ENCODE measurements around the gene CHRM2.
A peak's percentile ranks its signal among the peaks of the same experiment; 100 is the strongest.

Gene CHRM2

GRCh38 chr7:137000621-137001020 is 132.2 kb downstream of the CHRM2 start:
- TF ChIP-seq, protein P1, sequence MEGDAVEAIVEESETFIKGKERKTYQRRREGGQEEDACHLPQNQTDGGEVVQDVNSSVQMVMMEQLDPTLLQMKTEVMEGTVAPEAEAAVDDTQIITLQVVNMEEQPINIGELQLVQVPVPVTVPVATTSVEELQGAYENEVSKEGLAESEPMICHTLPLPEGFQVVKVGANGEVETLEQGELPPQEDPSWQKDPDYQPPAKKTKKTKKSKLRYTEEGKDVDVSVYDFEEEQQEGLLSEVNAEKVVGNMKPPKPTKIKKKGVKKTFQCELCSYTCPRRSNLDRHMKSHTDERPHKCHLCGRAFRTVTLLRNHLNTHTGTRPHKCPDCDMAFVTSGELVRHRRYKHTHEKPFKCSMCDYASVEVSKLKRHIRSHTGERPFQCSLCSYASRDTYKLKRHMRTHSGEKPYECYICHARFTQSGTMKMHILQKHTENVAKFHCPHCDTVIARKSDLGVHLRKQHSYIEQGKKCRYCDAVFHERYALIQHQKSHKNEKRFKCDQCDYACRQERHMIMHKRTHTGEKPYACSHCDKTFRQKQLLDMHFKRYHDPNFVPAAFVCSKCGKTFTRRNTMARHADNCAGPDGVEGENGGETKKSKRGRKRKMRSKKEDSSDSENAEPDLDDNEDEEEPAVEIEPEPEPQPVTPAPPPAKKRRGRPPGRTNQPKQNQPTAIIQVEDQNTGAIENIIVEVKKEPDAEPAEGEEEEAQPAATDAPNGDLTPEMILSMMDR (conservative IDR thresholded peaks at IDR 0.05; ENCODE audit: low read depth, low read length): no peak
- DNase-seq (ENCODE audit: low read depth): no peak
- H3K4me3 ChIP-seq (ENCODE audit: low read depth, low read length): no peak overlapping the region

DNA sequence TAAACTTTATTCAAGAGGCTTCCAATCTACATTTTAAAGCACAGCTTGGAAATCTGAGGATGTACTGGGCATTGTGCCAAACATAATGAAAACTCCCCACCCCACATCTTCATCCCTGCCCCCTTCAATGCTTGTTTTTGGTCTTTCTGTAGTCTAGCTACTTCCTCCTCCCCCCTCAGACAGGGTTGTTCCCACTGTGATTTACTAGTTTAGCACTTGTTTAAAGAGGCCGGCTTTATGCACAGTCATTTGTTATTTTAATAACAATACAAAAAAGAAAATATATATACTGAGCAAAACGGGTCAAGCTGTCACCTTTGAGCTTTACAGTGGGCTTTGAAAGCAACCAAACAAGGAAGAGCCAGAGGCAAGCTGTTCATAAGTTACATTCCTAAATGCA is 132.6 kb downstream of the CHRM2 start:
- TF ChIP-seq, protein P1 (conservative IDR thresholded peaks at IDR 0.05; ENCODE audit: low read depth, low read length): no peak
- peak; percentile 58 for DNase-seq (ENCODE audit: low read depth)
- H3K4me3 ChIP-seq (ENCODE audit: low read depth, low read length): no peak overlapping the region

- TF ChIP-seq, protein P1 (conservative IDR thresholded peaks at IDR 0.05; ENCODE audit: low read depth, low read length): no peak
- no peak for DNase-seq (ENCODE audit: low read depth)
- H3K4me3 ChIP-seq (ENCODE audit: low read depth, low read length): no peak overlapping the region
Observed at GRCh38 chr7:137001478-137001877, 133.0 kb downstream of the CHRM2 start.

GRCh38 chr7:137003086-137003485 is 134.6 kb downstream of the CHRM2 start:
- H3K4me3 ChIP-seq (ENCODE audit: low read depth, low read length): no peak overlapping the region
- TF ChIP-seq, protein P1 (conservative IDR thresholded peaks at IDR 0.05; ENCODE audit: low read depth, low read length): no peak
- peak; percentile 48 for DNase-seq (ENCODE audit: low read depth)

GRCh38 chr7:137003566-137003965 is 135.1 kb downstream of the CHRM2 start:
- TF ChIP-seq, protein P1 (conservative IDR thresholded peaks at IDR 0.05; ENCODE audit: low read depth, low read length): no peak
- no peak overlapping the region for H3K4me3 ChIP-seq (ENCODE audit: low read depth, low read length)
- DNase-seq (ENCODE audit: low read depth): no peak

DNA sequence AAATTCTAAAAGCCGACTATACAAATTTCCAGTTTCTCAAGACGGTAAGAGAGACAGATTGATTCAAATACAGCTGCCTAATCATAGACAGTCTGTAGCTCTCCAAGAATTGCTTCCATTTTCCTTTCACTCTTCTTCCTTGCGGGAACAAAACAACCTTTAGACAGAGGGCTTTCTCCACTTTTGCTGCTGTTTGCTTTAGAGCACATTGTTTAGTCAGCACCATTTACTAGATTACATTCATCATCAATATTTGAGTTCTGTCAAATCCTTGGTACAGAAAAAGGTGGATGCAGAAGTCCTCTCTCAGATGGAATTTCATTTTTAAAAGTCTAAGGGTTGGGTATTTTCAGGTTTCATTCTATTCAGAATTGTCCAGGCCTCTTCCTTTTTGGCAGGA is 137.4 kb downstream of the CHRM2 start:
- no peak overlapping the region for H3K4me3 ChIP-seq (ENCODE audit: low read depth, low read length)
- TF ChIP-seq, protein P1 (conservative IDR thresholded peaks at IDR 0.05; ENCODE audit: low read depth, low read length): no peak
- DNase-seq (ENCODE audit: low read depth): no peak

GRCh38 chr7:137006293-137006692 is 137.8 kb downstream of the CHRM2 start:
- TF ChIP-seq, protein P1 (conservative IDR thresholded peaks at IDR 0.05; ENCODE audit: low read depth, low read length): no peak
- DNase-seq (ENCODE audit: low read depth): peak; percentile 82
- no peak overlapping the region for H3K4me3 ChIP-seq (ENCODE audit: low read depth, low read length)
